Neural crest cell (in vitro differentiated cells): ENCODE data around the gene KRTAP11-1. TPM values are rescaled to one million over a fixed set of nuclear protein-coding genes. Genes with fewer than 3 reads are reported as not detected.

Source experiments
- DNase-seq: peaks from one replicate; pipeline ENCODE4 v3.0.0; 2021; ENCODE audit warnings: low read depth, mixed read lengths, low spot score
- H3K27ac Mint-ChIP-seq: one replicate; pipeline ENCODE4 v1.8.0; 2021; ENCODE audit warnings: mild to moderate bottlenecking, mixed read lengths; ENCODE audit not compliant: unreplicated experiment
- H3K27me3 Mint-ChIP-seq: 2 replicates; pipeline ENCODE4 v1.8.0; 2021; ENCODE audit warnings: low read depth, mild to moderate bottlenecking, mixed read lengths
- H3K36me3 Mint-ChIP-seq: 2 replicates; pipeline ENCODE4 v1.8.0; 2021; ENCODE audit warnings: low read depth, mild to moderate bottlenecking, mixed read lengths
- H3K4me1 Mint-ChIP-seq: 2 replicates; pipeline ENCODE4 v1.8.0; 2021; ENCODE audit warnings: mixed read lengths
- H3K4me3 Mint-ChIP-seq: one replicate; pipeline ENCODE4 v1.8.0; 2021; ENCODE audit warnings: mild to moderate bottlenecking, mixed read lengths
- H3K9me3 Mint-ChIP-seq: 2 replicates; pipeline ENCODE4 v1.8.0; 2021; ENCODE audit warnings: mixed read lengths
- total RNA-seq: library from RNA; stranded (reverse); gene quantifications from 2 replicates; pipeline ENCODE4 v1.2.1, GENCODE V29; 2021
- TF ChIP-seq, protein P1 (sequence below): fragments of 200-600 bp; sonication (generic); conservative IDR thresholded peaks from 2 replicates; pipeline ENCODE4 v1.5.0; 2021; ENCODE audit warnings: antibody characterized with exemption, mild to moderate bottlenecking

KRTAP11-1 gene
- total RNA-seq, 1 donor from 2014 or later: not detected

DNA sequence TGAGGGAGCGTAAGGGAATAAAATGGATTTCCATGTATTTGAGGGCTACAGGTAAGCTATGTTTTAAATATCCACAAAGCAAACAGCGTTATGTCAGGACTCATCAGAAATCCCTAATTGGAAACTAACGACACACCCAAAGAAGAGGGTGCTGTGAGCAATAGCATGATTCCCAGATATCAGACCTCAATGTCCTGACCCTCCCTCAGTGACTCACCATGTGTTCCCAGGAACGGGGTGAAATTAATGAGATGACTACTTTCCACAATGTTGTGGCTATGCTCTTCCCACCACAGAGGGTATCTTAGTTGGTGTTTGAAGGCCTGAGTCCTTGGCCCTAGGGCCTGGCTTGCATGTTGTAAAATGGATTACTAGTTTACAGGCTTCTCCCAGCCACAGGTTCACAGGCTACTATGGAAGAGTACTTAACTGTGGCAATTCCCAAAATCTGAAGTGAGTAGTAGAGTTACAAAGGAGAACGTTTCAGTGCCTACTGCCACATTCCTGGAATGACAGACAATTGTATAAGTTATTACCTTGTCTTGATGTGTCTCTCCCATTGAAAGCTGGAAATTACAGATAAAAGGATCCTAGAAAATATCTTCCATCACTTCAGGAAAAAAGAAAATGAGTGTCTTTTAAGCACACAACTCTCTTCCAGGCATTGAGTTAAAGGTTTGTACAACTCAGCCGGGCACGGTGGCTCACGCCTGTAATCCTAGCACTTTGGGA, 1.7 kb upstream of the KRTAP11-1 start:
- DNase-seq: no peak
- TF ChIP-seq, protein P1, sequence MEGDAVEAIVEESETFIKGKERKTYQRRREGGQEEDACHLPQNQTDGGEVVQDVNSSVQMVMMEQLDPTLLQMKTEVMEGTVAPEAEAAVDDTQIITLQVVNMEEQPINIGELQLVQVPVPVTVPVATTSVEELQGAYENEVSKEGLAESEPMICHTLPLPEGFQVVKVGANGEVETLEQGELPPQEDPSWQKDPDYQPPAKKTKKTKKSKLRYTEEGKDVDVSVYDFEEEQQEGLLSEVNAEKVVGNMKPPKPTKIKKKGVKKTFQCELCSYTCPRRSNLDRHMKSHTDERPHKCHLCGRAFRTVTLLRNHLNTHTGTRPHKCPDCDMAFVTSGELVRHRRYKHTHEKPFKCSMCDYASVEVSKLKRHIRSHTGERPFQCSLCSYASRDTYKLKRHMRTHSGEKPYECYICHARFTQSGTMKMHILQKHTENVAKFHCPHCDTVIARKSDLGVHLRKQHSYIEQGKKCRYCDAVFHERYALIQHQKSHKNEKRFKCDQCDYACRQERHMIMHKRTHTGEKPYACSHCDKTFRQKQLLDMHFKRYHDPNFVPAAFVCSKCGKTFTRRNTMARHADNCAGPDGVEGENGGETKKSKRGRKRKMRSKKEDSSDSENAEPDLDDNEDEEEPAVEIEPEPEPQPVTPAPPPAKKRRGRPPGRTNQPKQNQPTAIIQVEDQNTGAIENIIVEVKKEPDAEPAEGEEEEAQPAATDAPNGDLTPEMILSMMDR: no peak
- Mint-ChIP-seq H3K27me3 (peaks cover 15% of the 10 kb centered on the region), H3K4me3 (no peak overlapping the region), H3K4me1 (no peaks in the 10 kb centered on the region), H3K36me3 (no peaks in the 10 kb centered on the region), H3K27ac (no peak overlapping the region), H3K9me3 (no peaks in the 10 kb centered on the region)

DNA sequence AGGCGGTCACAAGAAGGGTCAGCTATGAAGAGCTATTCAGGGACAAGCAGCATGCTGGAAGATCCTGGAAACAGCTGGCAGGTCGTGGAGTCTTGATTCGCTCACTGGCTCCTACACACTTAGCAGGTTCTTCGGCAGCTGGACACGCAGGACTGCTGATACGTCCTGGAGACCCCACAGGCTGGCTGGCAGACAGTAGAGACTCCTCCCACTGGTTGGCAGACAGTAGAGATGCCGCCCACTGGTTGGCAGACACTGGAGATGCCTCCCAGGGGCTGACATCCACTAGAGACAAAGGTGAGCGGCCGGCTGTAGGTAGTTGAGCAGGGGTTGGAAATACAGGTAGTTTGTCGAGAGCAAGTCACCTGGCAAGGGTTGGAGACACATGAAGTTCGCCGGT, 466 bp downstream of the KRTAP11-1 start:
- Mint-ChIP-seq H3K27me3 (peaks cover 26% of the 10 kb centered on the region), H3K9me3 (no peaks in the 10 kb centered on the region), H3K4me1 (no peaks in the 10 kb centered on the region), H3K4me3 (no peak overlapping the region), H3K27ac (no peak overlapping the region), H3K36me3 (no peaks in the 10 kb centered on the region)
- TF ChIP-seq, protein P1: no peak
- no peak for DNase-seq

DNA sequence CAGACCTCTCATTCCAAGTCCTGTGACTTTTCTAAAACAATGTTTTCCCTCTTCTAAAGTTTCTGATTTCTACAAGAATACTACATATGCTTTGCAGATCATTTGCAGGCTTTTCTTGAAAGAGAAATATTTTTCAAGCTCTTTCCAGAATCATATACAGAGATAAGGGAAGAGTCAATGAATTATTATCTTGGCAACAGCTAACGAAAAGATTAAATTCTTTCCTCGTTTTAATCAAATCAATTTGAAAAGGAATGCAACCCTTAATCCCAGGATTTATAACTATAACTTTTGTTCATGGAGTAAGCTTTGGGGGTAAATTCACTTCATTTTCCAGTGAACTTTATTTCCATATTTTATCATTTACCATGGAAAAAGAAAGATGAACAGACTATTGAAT, 6.9 kb downstream of the KRTAP11-1 start:
- Mint-ChIP-seq H3K4me1 (no peaks in the 10 kb centered on the region), H3K9me3 (no peaks in the 10 kb centered on the region), H3K27me3 (peaks cover 18% of the 10 kb centered on the region), H3K27ac (no peak overlapping the region), H3K4me3 (no peak overlapping the region), H3K36me3 (no peaks in the 10 kb centered on the region)
- DNase-seq: no peak
- TF ChIP-seq, protein P1: no peak

DNA sequence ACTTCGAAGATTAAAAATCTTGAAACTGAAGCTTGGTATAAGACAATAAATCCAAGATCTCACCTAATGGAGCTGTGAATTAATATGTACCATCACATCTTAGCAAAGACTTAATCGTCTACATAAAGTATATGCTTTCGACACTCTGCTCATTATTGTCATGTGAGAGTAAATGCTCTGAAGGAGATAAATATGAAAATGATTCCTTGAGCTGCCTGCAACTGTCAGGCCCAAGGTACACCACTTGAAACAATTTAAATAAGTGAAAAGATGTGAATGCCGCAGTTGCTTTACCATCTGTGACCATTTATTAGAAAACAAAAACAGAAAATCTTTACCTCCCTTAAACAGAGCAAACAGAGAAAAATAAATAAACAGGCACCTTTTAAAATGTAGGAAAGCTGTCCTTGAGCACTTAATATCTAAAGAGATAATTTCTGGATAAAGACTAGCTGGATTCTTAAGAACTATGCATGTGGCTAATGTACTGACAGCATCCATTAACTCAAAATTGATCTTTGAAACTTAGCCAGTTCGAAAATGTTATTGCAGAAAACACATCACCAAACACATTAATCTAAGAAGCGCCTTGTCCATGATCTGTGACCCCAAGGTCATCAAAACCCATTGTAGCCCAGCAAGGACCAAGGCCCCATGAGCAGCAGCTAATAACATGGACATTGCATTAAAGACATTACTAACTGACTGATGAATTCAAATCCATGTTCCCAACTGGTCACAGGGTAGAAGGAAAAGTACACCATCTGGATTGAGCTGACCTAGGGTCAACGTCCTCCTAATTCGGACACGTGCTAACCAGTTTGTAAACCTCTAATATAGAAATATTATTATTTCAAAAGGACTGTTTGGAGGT, 33.5 kb downstream of the KRTAP11-1 start:
- H3K36me3 Mint-ChIP-seq: no peaks in the 10 kb centered on the region
- no peak overlapping the region for H3K27ac Mint-ChIP-seq
- TF ChIP-seq, protein P1: no peak
- DNase-seq: no peak
- no peak overlapping the region for H3K4me3 Mint-ChIP-seq
- peaks cover 4% of the 10 kb centered on the region for H3K9me3 Mint-ChIP-seq
- no peaks in the 10 kb centered on the region for H3K4me1 Mint-ChIP-seq
- peaks cover 2% of the 10 kb centered on the region for H3K27me3 Mint-ChIP-seq

DNA sequence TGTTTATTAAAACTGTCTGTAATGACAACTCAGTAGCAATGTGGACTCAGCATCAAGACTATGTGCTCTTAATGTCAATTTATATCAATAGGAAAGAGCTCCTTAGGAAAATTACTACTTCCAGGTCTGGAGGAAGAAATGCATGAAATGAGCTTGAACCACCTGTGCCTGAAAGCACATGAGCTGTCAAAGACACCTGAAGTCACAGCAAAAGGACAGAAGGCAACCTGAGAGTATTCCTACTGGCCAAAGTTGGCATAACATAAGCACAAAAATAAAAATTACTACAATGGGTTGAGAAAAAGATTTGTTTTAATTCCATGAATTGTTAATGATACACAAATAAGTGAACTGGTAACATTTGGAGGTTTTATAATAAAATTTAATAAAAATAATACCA, 38.4 kb downstream of the KRTAP11-1 start:
- H3K4me3 Mint-ChIP-seq: no peak overlapping the region
- TF ChIP-seq, protein P1: peak; percentile 41
- H3K27me3 Mint-ChIP-seq: peaks cover 12% of the 10 kb centered on the region
- H3K9me3 Mint-ChIP-seq: no peaks in the 10 kb centered on the region
- H3K4me1 Mint-ChIP-seq: no peaks in the 10 kb centered on the region
- no peaks in the 10 kb centered on the region for H3K36me3 Mint-ChIP-seq
- no peak for DNase-seq
- no peak overlapping the region for H3K27ac Mint-ChIP-seq
